ENCODE measurements around the gene SLFN5.
"Not testable (repeated sequence)": the region's sequence is repeated elsewhere in the genome, so short reads cannot be mapped to it uniquely, and the experiment has no call there.

The SLFN5 gene

DNA sequence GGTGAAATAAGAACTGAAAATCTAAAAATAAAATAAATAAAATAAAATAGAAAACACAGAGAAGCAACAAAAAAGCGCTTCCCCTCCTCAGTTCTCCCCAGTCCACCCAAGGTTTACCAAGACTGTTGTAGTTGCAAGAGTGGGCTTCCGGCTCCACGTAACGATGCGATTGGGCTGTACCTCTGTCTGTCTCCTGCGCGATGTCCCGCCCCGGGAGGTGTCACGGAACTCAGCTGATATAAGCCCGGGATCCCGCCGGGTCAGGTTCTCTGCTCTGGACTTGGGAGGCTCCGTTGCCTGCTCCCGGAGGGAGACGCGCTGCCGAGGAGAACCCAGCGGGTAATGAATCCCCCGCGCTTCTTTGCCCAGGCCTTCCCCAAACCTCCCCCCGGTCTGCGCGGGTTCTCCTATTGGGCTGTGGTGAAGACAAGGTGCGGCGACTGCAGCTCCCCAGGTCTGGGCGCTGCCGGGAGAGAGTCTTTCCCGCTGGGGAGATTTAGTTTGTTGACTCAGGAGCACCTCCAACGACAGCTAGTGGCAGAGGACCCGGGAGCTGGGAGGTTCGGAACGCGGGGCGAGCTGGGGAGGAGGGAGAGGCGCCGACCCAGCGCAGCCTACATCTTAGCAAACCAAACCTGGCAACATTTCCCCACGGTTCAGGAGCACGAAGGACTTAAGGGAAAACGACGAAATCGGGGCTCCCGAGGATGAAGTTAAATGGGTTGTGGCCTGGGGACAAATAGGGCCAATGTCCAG, at the start of gene SLFN5:
TSS of gene SLFN5 (plus strand) at position 268 of the 756 bp plus-strand sequence. CDS start 15,619 bp downstream, outside the sequence.
- peak; percentile 94 for DNase-seq (ENCODE audit: low spot score)

DNA sequence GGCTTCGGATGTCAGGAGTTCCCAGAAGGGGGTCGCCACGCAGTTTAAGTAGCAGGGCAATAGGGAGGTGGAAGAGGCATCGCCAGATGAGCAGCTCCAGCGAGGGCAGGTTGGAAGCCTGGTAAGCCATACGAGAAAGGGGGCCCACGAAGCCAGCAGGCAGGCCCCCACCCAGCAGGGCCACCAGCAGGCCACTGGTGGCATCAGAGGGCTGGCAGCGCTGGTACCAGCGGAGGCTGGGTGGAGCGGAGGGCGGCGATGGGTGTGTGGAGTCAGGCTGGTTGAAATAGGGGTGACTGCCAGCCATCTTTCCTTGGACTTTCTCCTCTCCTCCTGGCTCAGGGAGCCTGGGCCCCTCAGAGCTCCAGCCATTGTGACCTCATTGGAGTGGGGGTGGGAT, 48.9 kb upstream of the SLFN5 start, which contains the start of gene SLC35G3:
TSS of gene SLC35G3 (minus strand) at position 393 of the 400 bp plus-strand sequence. CDS start at position 307, 86 bp downstream.
- not testable (repeated sequence) for DNase-seq (ENCODE audit: low spot score)

DNA sequence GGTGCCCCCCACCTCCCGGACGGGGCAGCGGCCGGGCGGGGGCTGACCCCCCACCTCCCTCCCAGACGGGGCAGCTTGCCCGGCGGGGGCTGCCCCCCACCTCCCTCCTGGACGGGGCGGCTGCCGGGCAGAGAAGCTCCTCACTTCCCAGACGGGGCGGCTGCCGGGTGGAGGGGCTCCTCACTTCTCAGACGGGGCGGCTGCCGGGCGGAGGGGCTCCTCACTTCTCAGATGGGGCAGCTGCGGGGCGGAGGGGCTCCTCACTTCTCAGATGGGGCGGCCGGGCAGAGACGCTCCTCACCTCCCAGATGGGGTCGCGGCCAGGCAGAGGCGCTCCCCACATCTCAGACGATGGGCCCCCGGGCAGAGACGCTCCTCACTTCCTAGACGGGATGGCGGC, 47.8 kb upstream of the SLFN5 start:
- not testable (repeated sequence) for DNase-seq (ENCODE audit: low spot score)

GRCh38 chr17:35202582-35202981, 40.3 kb upstream of the SLFN5 start:
- not testable (repeated sequence) for DNase-seq (ENCODE audit: low spot score)

DNA sequence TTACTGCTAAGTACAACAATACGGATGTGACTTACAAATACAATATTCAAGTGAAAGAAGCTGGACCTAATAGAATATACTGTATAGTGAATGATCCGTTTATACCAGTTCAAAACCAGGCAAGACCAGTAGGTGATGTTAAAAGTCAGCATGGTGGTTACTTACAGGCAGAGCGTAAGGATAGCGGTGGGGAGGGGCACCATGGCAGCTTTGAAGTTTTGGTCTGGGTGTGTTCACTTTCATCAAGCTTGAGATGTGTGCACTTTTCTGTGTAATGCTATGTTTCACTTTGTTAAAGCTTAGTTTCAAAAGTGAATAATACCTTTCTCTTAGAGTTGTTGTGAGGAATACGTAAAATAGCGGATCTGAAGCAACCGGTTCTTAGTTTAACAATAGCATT, 32.1 kb upstream of the SLFN5 start:
- DNase-seq (ENCODE audit: low spot score), result no peak

GRCh38 chr17:35212668-35213067, 30.2 kb upstream of the SLFN5 start:
- DNase-seq (ENCODE audit: low spot score), result no peak

GRCh38 chr17:35213412-35213940, 29.4 kb upstream of the SLFN5 start:
- no peak for DNase-seq (ENCODE audit: low spot score)

DNA sequence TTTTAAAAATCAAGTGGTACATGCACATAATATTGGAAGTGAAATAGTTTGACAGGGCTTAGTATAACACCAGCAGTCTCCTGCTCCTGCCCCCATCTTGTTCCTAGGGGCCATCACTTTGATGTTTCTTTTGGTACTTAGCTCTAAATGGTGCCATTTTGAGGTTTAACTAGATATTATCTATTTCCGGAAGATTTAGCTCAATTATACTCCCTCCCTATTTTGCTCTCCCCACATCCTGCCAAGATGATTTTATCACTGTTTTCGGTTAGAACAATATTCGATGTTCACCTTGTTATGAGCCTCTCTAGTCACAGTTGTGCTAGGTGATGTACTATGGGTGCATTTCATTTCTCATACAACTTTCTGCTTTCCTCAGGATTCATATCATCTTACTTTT, 28.7 kb upstream of the SLFN5 start:
- no peak for DNase-seq (ENCODE audit: low spot score)

GRCh38 chr17:35214631-35215273, 28.1 kb upstream of the SLFN5 start:
- DNase-seq (ENCODE audit: low spot score), result no peak

GRCh38 chr17:35217107-35217506, 25.8 kb upstream of the SLFN5 start:
- DNase-seq (ENCODE audit: low spot score), result no peak

DNA sequence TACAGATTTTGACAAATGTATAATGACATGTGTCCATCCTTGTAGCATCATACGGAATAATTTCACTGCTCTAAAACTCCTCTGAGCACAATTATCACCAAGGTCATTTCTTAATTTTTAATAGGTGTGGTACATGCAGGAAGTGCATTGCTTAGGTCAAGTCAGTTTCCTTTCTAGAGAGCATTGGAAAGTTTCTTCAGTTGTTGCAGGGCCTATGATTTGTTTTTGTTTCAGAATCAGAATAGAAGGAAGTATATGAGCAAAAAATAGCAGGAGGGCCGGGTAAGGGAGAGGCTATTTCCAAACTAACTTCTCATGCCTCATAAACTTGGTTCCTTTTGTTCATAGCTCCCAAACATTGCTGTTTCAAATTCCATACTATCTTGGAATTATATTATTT, 24.0 kb upstream of the SLFN5 start:
- no peak for DNase-seq (ENCODE audit: low spot score)

DNA sequence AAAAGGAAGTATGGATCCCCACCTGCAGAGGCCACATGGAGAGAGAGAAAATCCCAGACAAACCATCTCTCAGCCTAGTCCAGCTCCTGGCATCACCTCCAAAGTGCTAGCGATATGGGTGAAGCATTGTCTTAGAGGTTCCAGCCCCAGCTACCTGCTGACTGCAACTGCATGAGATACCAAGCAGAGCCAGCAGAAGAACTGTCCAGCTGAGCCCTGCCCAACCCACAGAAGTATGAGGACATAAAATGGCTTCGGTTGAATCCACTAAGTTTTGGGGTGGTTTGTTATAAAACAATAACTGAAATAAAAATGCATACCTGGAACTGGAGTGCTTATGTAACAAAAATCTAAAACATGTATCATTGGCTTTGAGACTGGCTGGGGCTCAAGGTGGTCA, 20.4 kb upstream of the SLFN5 start:
- no peak for DNase-seq (ENCODE audit: low spot score)

DNA sequence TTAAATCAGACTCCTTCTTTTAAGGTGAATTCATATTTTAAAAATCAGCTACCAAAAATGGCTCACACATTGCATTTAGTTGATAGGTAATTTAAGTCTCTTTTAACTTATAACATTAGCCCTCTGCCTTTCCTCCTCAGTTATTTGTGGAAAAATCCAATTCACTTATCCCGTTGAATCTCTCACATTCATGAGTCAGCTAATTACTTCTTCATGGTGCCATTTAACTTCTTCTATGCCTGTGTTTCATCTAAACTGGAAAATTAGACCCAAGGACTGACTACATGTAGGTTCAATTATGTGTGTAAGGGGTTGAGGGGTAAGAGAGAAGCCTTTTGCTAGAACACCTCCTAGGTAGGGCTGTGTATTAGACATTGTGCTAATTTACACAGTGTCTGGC, 18.4 kb upstream of the SLFN5 start:
- no peak for DNase-seq (ENCODE audit: low spot score)

DNA sequence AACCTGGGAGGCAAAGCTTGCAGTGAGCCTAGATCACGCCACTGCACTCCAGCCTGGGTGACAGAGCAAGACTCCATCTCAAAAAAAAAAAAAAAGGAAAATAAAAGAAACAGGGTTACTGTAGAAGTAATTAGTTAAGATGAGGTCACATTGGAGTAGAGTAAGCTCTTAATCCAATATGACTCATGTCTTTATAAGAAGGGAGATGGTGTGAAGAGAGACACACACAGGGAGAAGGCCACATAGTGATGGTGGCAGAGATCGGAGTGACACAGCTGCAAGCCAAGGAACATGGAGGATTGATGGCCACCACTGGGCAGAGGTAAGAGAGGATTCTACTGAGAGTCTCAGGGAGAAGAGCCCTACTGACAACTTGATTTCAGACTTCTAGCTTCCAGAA, 15.3 kb upstream of the SLFN5 start:
- DNase-seq (ENCODE audit: low spot score), result no peak

DNA sequence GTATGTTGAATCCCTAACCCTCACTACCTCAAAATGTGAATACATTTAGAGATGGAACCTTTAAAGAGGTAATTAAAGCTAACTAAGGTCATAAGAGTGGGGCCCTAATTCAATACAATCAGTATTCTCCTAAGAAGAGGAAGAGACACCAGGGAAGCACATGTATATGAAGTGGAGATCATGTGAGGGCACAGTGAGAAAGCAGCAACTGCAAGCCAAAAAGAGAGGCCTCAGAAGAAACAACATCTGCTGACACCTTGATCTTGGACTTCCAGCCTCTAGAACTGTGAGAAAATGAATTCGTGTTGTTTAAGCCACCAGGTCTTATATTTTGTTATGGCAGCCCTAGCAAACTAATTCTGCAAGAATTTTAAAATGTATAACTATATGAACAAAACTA, 13.2 kb upstream of the SLFN5 start:
- no peak for DNase-seq (ENCODE audit: low spot score)

- not testable (repeated sequence) for DNase-seq (ENCODE audit: low spot score)
Measured at GRCh38 chr17:35234315-35234714, 8.6 kb upstream of the SLFN5 start.

- DNase-seq (ENCODE audit: low spot score), result no peak
Measured at GRCh38 chr17:35235289-35235688, 7.6 kb upstream of the SLFN5 start.

DNA sequence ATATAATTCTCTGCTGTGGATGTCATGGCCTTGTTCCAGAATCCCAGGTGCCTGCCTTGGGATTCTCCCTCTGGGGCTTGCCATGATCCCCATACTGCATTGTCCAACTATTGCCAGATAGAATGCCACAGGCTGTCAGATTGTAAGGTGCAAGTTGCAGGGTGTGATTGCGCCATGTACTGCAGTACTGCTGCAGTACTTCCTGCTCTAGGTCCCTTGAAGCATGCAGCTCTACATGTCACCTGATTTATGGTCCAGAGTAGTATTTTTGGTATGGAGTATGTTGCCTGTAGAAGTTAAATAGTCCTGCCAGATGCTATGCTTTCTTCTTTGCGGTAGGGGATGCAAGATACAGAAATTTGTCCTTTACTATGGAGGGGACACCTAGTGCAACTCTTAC, 7.0 kb upstream of the SLFN5 start:
- DNase-seq (ENCODE audit: low spot score), result no peak

- no peak for DNase-seq (ENCODE audit: low spot score)
Measured at GRCh38 chr17:35236821-35237220, 6.1 kb upstream of the SLFN5 start.

DNA sequence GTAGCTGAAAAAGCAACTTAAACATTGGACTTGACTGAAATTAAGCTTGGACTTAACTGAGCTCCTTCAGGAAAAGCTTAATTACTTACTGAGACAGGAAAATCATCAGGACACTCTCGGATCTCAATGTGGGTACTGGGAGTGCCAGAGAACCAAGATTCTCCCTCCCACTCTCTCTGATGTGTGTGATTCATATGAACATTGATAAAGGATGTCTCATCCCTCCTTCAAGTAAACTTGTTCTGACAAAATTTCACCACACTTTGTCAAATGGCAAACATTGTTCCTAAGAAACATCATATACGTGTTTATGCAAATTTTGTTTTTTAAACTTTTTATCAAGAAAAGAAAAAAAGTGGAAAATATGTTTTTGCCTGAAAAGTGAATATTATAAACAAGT, 4.1 kb upstream of the SLFN5 start:
- DNase-seq (ENCODE audit: low spot score), result peak; percentile 20

DNA sequence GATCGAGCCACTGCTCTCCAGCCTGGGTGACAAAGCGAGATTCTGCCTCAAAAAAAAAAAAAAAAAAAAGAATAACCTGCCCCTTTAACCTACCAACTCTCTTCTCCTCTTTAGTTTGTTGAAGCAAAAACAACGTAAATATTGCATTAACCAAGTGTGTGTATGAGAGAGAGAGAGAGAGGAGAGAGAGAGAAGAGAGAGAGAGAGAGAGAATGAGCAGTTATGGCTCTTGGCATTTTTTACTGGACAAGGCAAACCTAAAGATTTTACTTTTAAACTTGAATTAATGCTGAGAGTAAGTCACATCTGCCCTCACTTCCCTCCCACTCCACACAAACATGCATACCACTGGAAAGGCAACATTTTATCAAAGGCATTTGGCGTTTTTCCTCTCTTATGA, 3.0 kb upstream of the SLFN5 start:
- no peak for DNase-seq (ENCODE audit: low spot score)

- no peak for DNase-seq (ENCODE audit: low spot score)
Measured at GRCh38 chr17:35240861-35241260, 2.0 kb upstream of the SLFN5 start.

- DNase-seq (ENCODE audit: low spot score), result no peak
Measured at GRCh38 chr17:35241520-35241919, 1.4 kb upstream of the SLFN5 start.
